Measurements from ENCODE around the gene CCDC146.
"Not testable (repeated sequence)": the region's sequence is repeated elsewhere in the genome, so short reads cannot be mapped to it uniquely, and the experiment has no call there.

CCDC146 gene

GRCh38 chr7:77254429-77254828, 132.0 kb downstream of the CCDC146 start:
- H3K9me3 ChIP-seq (replicated peaks; ENCODE audit: low read length), result no peaks in the 10 kb centered on the region
- H3K4me1 ChIP-seq (ENCODE audit: control insufficient read depth, insufficient read depth, low read length), result no peaks in the 10 kb centered on the region
- H3K9ac ChIP-seq (ENCODE audit: low read depth, low read length), result no peak overlapping the region
- no peak overlapping the region for H3K4me3 ChIP-seq (ENCODE audit: low read length)
- no peaks in the 10 kb centered on the region for H3K27me3 ChIP-seq (ENCODE audit: control insufficient read depth, insufficient read depth, low read length)
- H3K36me3 ChIP-seq (ENCODE audit: insufficient read depth, low read length), result no peaks in the 10 kb centered on the region
- no peak overlapping the region for H3K4me2 ChIP-seq (ENCODE audit: low read length)

- H3K9ac ChIP-seq (ENCODE audit: low read depth, low read length), result no peak overlapping the region
- no peaks in the 10 kb centered on the region for H3K9me3 ChIP-seq (replicated peaks; ENCODE audit: low read length)
- H3K4me3 ChIP-seq (ENCODE audit: low read length), result no peak overlapping the region
- no peak overlapping the region for H3K4me2 ChIP-seq (ENCODE audit: low read length)
- no peaks in the 10 kb centered on the region for H3K4me1 ChIP-seq (ENCODE audit: control insufficient read depth, insufficient read depth, low read length)
- no peaks in the 10 kb centered on the region for H3K27me3 ChIP-seq (ENCODE audit: control insufficient read depth, insufficient read depth, low read length)
- no peaks in the 10 kb centered on the region for H3K36me3 ChIP-seq (ENCODE audit: insufficient read depth, low read length)
Observed at GRCh38 chr7:77254915-77255314, 132.5 kb downstream of the CCDC146 start.

- H3K9me3 ChIP-seq (replicated peaks; ENCODE audit: low read length), result no peaks in the 10 kb centered on the region
- no peak overlapping the region for H3K4me3 ChIP-seq (ENCODE audit: low read length)
- no peak overlapping the region for H3K9ac ChIP-seq (ENCODE audit: low read depth, low read length)
- H3K4me1 ChIP-seq (ENCODE audit: control insufficient read depth, insufficient read depth, low read length), result no peaks in the 10 kb centered on the region
- no peak overlapping the region for H3K4me2 ChIP-seq (ENCODE audit: low read length)
- no peaks in the 10 kb centered on the region for H3K36me3 ChIP-seq (ENCODE audit: insufficient read depth, low read length)
- H3K27me3 ChIP-seq (ENCODE audit: control insufficient read depth, insufficient read depth, low read length), result no peaks in the 10 kb centered on the region
Observed at GRCh38 chr7:77258014-77258413, 135.6 kb downstream of the CCDC146 start.

GRCh38 chr7:77258593-77258992, 136.2 kb downstream of the CCDC146 start:
- Histone ChIP-seq H3K36me3 (ENCODE audit: insufficient read depth, low read length) (no peaks in the 10 kb centered on the region), H3K4me3 (ENCODE audit: low read length) (no peak overlapping the region), H3K4me2 (ENCODE audit: low read length) (no peak overlapping the region), H3K9ac (ENCODE audit: low read depth, low read length) (no peak overlapping the region), H3K4me1 (ENCODE audit: control insufficient read depth, insufficient read depth, low read length) (no peaks in the 10 kb centered on the region), H3K27me3 (ENCODE audit: control insufficient read depth, insufficient read depth, low read length) (no peaks in the 10 kb centered on the region), H3K9me3 (replicated peaks; ENCODE audit: low read length) (no peaks in the 10 kb centered on the region)

GRCh38 chr7:77262316-77262715, 139.9 kb downstream of the CCDC146 start:
- no peaks in the 10 kb centered on the region for H3K9me3 ChIP-seq (replicated peaks; ENCODE audit: low read length)
- no peak overlapping the region for H3K9ac ChIP-seq (ENCODE audit: low read depth, low read length)
- no peak overlapping the region for H3K4me3 ChIP-seq (ENCODE audit: low read length)
- H3K27me3 ChIP-seq (ENCODE audit: control insufficient read depth, insufficient read depth, low read length), result no peaks in the 10 kb centered on the region
- H3K4me1 ChIP-seq (ENCODE audit: control insufficient read depth, insufficient read depth, low read length), result peaks cover 5% of the 10 kb centered on the region
- H3K4me2 ChIP-seq (ENCODE audit: low read length), result no peak overlapping the region
- no peaks in the 10 kb centered on the region for H3K36me3 ChIP-seq (ENCODE audit: insufficient read depth, low read length)

- no peak overlapping the region for H3K9ac ChIP-seq (ENCODE audit: low read depth, low read length)
- H3K9me3 ChIP-seq (replicated peaks; ENCODE audit: low read length), result no peaks in the 10 kb centered on the region
- H3K27me3 ChIP-seq (ENCODE audit: control insufficient read depth, insufficient read depth, low read length), result no peaks in the 10 kb centered on the region
- H3K36me3 ChIP-seq (ENCODE audit: insufficient read depth, low read length), result no peaks in the 10 kb centered on the region
- H3K4me1 ChIP-seq (ENCODE audit: control insufficient read depth, insufficient read depth, low read length), result peaks cover 5% of the 10 kb centered on the region
- no peak overlapping the region for H3K4me3 ChIP-seq (ENCODE audit: low read length)
- H3K4me2 ChIP-seq (ENCODE audit: low read length), result no peak overlapping the region
Observed at GRCh38 chr7:77265666-77266065, 143.3 kb downstream of the CCDC146 start.

GRCh38 chr7:77266291-77266794, 143.9 kb downstream of the CCDC146 start:
- Histone ChIP-seq H3K36me3 (ENCODE audit: insufficient read depth, low read length) (no peaks in the 10 kb centered on the region), H3K27me3 (ENCODE audit: control insufficient read depth, insufficient read depth, low read length) (no peaks in the 10 kb centered on the region), H3K4me3 (ENCODE audit: low read length) (no peak overlapping the region), H3K9me3 (replicated peaks; ENCODE audit: low read length) (no peaks in the 10 kb centered on the region), H3K9ac (ENCODE audit: low read depth, low read length) (no peak overlapping the region), H3K4me2 (ENCODE audit: low read length) (no peak overlapping the region), H3K4me1 (ENCODE audit: control insufficient read depth, insufficient read depth, low read length) (peaks cover 5% of the 10 kb centered on the region)

- no peaks in the 10 kb centered on the region for H3K9me3 ChIP-seq (replicated peaks; ENCODE audit: low read length)
- H3K4me2 ChIP-seq (ENCODE audit: low read length), result no peak overlapping the region
- H3K36me3 ChIP-seq (ENCODE audit: insufficient read depth, low read length), result no peaks in the 10 kb centered on the region
- H3K4me1 ChIP-seq (ENCODE audit: control insufficient read depth, insufficient read depth, low read length), result peaks cover 5% of the 10 kb centered on the region
- no peak overlapping the region for H3K9ac ChIP-seq (ENCODE audit: low read depth, low read length)
- no peaks in the 10 kb centered on the region for H3K27me3 ChIP-seq (ENCODE audit: control insufficient read depth, insufficient read depth, low read length)
- H3K4me3 ChIP-seq (ENCODE audit: low read length), result no peak overlapping the region
Observed at GRCh38 chr7:77269360-77270093, 147.1 kb downstream of the CCDC146 start.

- no peaks in the 10 kb centered on the region for H3K9me3 ChIP-seq (replicated peaks; ENCODE audit: low read length)
- H3K9ac ChIP-seq (ENCODE audit: low read depth, low read length), result no peak overlapping the region
- H3K4me3 ChIP-seq (ENCODE audit: low read length), result no peak overlapping the region
- H3K4me2 ChIP-seq (ENCODE audit: low read length), result no peak overlapping the region
- no peaks in the 10 kb centered on the region for H3K27me3 ChIP-seq (ENCODE audit: control insufficient read depth, insufficient read depth, low read length)
- H3K36me3 ChIP-seq (ENCODE audit: insufficient read depth, low read length), result no peaks in the 10 kb centered on the region
- peaks cover 5% of the 10 kb centered on the region for H3K4me1 ChIP-seq (ENCODE audit: control insufficient read depth, insufficient read depth, low read length)
Observed at GRCh38 chr7:77270094-77270480, 147.7 kb downstream of the CCDC146 start.

- Histone ChIP-seq H3K4me3 (ENCODE audit: low read length) (no peak overlapping the region), H3K4me1 (ENCODE audit: control insufficient read depth, insufficient read depth, low read length) (no peaks in the 10 kb centered on the region), H3K36me3 (ENCODE audit: insufficient read depth, low read length) (no peaks in the 10 kb centered on the region), H3K4me2 (ENCODE audit: low read length) (no peak overlapping the region), H3K9ac (ENCODE audit: low read depth, low read length) (no peak overlapping the region), H3K27me3 (ENCODE audit: control insufficient read depth, insufficient read depth, low read length) (no peaks in the 10 kb centered on the region), H3K9me3 (replicated peaks; ENCODE audit: low read length) (no peaks in the 10 kb centered on the region)
Observed at GRCh38 chr7:77271766-77272165, 149.4 kb downstream of the CCDC146 start.

- not testable (repeated sequence) for H3K36me3 ChIP-seq (ENCODE audit: insufficient read depth, low read length); H3K9ac ChIP-seq (ENCODE audit: low read depth, low read length); H3K27me3 ChIP-seq (ENCODE audit: control insufficient read depth, insufficient read depth, low read length); H3K4me1 ChIP-seq (ENCODE audit: control insufficient read depth, insufficient read depth, low read length); H3K4me3 ChIP-seq (ENCODE audit: low read length); H3K9me3 ChIP-seq (replicated peaks; ENCODE audit: low read length); H3K4me2 ChIP-seq (ENCODE audit: low read length)
Observed at GRCh38 chr7:77275663-77276062, 153.2 kb downstream of the CCDC146 start.

GRCh38 chr7:77276120-77276519, 153.7 kb downstream of the CCDC146 start:
- Histone ChIP-seq H3K9ac (ENCODE audit: low read depth, low read length) (no peak overlapping the region), H3K9me3 (replicated peaks; ENCODE audit: low read length) (no peaks in the 10 kb centered on the region), H3K27me3 (ENCODE audit: control insufficient read depth, insufficient read depth, low read length) (no peaks in the 10 kb centered on the region), H3K4me3 (ENCODE audit: low read length) (no peak overlapping the region), H3K4me2 (ENCODE audit: low read length) (no peak overlapping the region), H3K36me3 (ENCODE audit: insufficient read depth, low read length) (no peaks in the 10 kb centered on the region), H3K4me1 (ENCODE audit: control insufficient read depth, insufficient read depth, low read length) (no peaks in the 10 kb centered on the region)
